Liver (tissue), 9 donors: Measurements from ENCODE around the gene KCNQ4. TPM values are rescaled to one million over a fixed set of nuclear protein-coding genes. Genes with fewer than 3 reads are reported as not detected.

Experiments used
- DNase-seq: peaks from one replicate; pipeline ENCODE4 v3.0.0-alpha.2; 2017; ENCODE audit warnings: low spot score
- H3K27ac ChIP-seq, 2 donors: one replicate each; pipeline ENCODE4 v1.7.0; 2013; ENCODE audit warnings: inconsistent platforms in 2 of 2, low read length in 2 of 2, control low read depth in 1 of 2, low read depth in 1 of 2, mild to moderate bottlenecking in 1 of 2
- H3K27me3 ChIP-seq, 4 donors: one replicate each; pipeline versions ENCODE4 v1.6.1 to v1.7.0; 2013; ENCODE audit warnings: low read length in 3 of 4, inconsistent platforms in 1 of 4, mild to moderate bottlenecking in 1 of 4, moderate library complexity in 1 of 4; ENCODE audit not compliant: control insufficient read depth in 4 of 4, insufficient read depth in 4 of 4
- H3K36me3 ChIP-seq, 4 donors: one replicate each; pipeline versions ENCODE4 v1.6.1 to v1.7.0; 2013; ENCODE audit warnings: low read length in 3 of 4, mild to moderate bottlenecking in 3 of 4, low read depth in 1 of 4, moderate library complexity in 1 of 4; ENCODE audit not compliant: control insufficient read depth in 4 of 4, insufficient read depth in 3 of 4
- H3K4me1 ChIP-seq, 4 donors: one replicate each; pipeline versions ENCODE4 v1.6.1 to v1.7.0; 2013; ENCODE audit warnings: low read length in 3 of 4, mild to moderate bottlenecking in 3 of 4, moderate library complexity in 1 of 4; ENCODE audit not compliant: control insufficient read depth in 4 of 4, insufficient read depth in 4 of 4
- H3K4me3 ChIP-seq, 3 donors: one replicate each; pipeline versions ENCODE4 v1.6.1 to v1.7.0; 2013; ENCODE audit warnings: low read length in 3 of 3, control low read depth in 1 of 3, low read depth in 1 of 3, mild to moderate bottlenecking in 1 of 3
- H3K9ac ChIP-seq, 2 donors: one replicate each; pipeline ENCODE4 v1.7.0; 2013; ENCODE audit warnings: low read length in 2 of 2, mild to moderate bottlenecking in 2 of 2, moderate library complexity in 2 of 2, control low read depth in 1 of 2, low read depth in 1 of 2
- H3K9me3 ChIP-seq, 4 donors: one replicate each; pipeline versions ENCODE4 v1.6.1 to v1.7.0; 2013; ENCODE audit warnings: low read length in 3 of 4; ENCODE audit not compliant: control insufficient read depth in 4 of 4
- EGR1 ChIP-seq, 2 donors: IDR thresholded peaks; 2 replicates each; pipeline ENCODE4 v1.6.1; 2016 to 2018; ENCODE audit warnings: antibody characterized with exemption in 2 of 2, low read depth in 2 of 2
- FOXA2 ChIP-seq: IDR thresholded peaks from 2 replicates; pipeline ENCODE4 v1.6.1; 2016; ENCODE audit warnings: antibody characterized with exemption
- GABPA ChIP-seq, 2 donors: IDR thresholded peaks in 1 of 2; conservative IDR thresholded peaks in 1 of 2; 2 replicates each; pipeline ENCODE4 v1.6.1; 2016; ENCODE audit warnings: antibody characterized with exemption in 2 of 2, mild to moderate bottlenecking in 1 of 2, moderate library complexity in 1 of 2
- HNF4A ChIP-seq, 2 donors: conservative IDR thresholded peaks; 2 replicates each; pipeline ENCODE4 v1.6.1; 2016; ENCODE audit warnings: antibody characterized with exemption in 2 of 2, mild to moderate bottlenecking in 2 of 2
- HNF4G ChIP-seq: IDR thresholded peaks from 2 replicates; pipeline ENCODE4 v1.6.1; 2016; ENCODE audit warnings: antibody characterized with exemption
- JUND ChIP-seq, 2 donors: IDR thresholded peaks; 2 replicates each; pipeline ENCODE4 v1.6.1; 2016; ENCODE audit warnings: antibody characterized with exemption in 2 of 2
- NR2F2 ChIP-seq: IDR thresholded peaks from 2 replicates; pipeline ENCODE4 v1.6.1; 2016; ENCODE audit warnings: antibody characterized with exemption
- RXRA ChIP-seq, 2 donors: IDR thresholded peaks; 2 replicates each; pipeline ENCODE4 v1.6.1; 2017 to 2018; ENCODE audit warnings: antibody characterized with exemption in 2 of 2, mild to moderate bottlenecking in 1 of 2
- TAF1 ChIP-seq: conservative IDR thresholded peaks from 2 replicates; pipeline ENCODE4 v1.6.1; 2016; ENCODE audit warnings: antibody characterized with exemption, mild to moderate bottlenecking
- YY1 ChIP-seq: IDR thresholded peaks from 2 replicates; pipeline ENCODE4 v1.6.1; 2016; ENCODE audit warnings: antibody characterized with exemption, mild to moderate bottlenecking
- WGBS: extraction: QIAGEN DNeasy Blood & Tissue Kit; methylation state at CpG from one replicate; pipeline ENCODE4 v1.1.7; 2013; 5-methylcytosine and 5-hydroxymethylcytosine counted together
- polyA plus RNA-seq, 2 donors: library from polyadenylated mRNA; stranded (reverse) in 1 of 2; unstranded in 1 of 2; fragments of 200-250 nt in 1 of 2; fragments of >200 nt in 1 of 2; fragmentation: Nextera tagmentation in 1 of 2; extraction: Ambion mirVana in 1 of 2; gene quantifications; one replicate each; pipeline versions ENCODE4 v1.2.1 to v1.2.3, GENCODE V29; 2013 to 2015
- total RNA-seq, 2 donors: library from RNA; depleted of rRNA; stranded (reverse); fragments of >200 nt; gene quantifications; one replicate each; pipeline ENCODE4 v1.2.3, GENCODE V29; 2014
- TF ChIP-seq, protein P1 (sequence below): IDR thresholded peaks from 2 replicates; pipeline ENCODE4 v1.6.1; 2016; ENCODE audit warnings: antibody characterized with exemption
- TF ChIP-seq, protein P2 (sequence below): IDR thresholded peaks from 2 replicates; pipeline ENCODE4 v1.6.1; 2016; ENCODE audit warnings: antibody characterized with exemption, mild to moderate bottlenecking
- TF ChIP-seq, protein P3 (sequence below): IDR thresholded peaks from 2 replicates; pipeline ENCODE4 v1.6.1; 2016; ENCODE audit warnings: antibody characterized with exemption
- TF ChIP-seq, protein P4 (sequence below): fragments of 150-350 bp; IDR thresholded peaks from 2 replicates; pipeline ENCODE4 v1.5.1; 2017; ENCODE audit warnings: improper control_type of control experiment, low read depth, low read length; ENCODE audit not compliant: missing input control
- TF ChIP-seq, protein P5 (sequence below): IDR thresholded peaks from 2 replicates; pipeline ENCODE4 v1.6.1; 2016; ENCODE audit warnings: antibody characterized with exemption
- donor health status: healthy.
- donor health status: healthy.
- donor health status: healthy.
- donor health status: healthy.
- donor health status: healthy.

KCNQ4 gene
- total and polyA plus RNA-seq, 4 donors, result 0.10 to 2.1 (median 0.27) TPM

DNA sequence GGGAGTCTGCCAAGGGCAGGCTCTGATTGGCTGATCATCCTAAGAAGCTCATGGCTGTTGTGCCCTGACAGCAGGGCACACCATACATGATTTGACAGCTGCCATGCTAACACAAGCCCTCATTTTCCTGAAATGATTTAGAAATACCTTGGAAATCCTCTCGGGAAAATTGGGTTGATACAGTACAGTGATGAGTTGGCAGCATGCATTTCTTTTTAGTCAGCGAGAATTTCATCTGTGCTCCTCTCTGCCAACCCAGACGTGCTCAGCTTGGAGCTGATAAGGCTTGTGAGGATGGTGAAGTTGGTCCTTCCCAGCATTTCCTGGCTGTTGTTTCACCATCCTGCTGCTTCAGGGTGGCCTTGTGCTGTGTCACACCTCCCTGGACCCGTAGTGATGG lies 22.6 kb upstream of the KCNQ4 start:
- DNase-seq, result no peak
- WGBS, result 64% methylated on average over 4 of the region's 4 CpGs
- H3K4me1 ChIP-seq, result peaks cover 20 to 55% (median 41%) of the 10 kb centered on the region in 4 donors
- H3K36me3 ChIP-seq, result peaks cover 9 to 46% (median 43%) of the 10 kb centered on the region in 4 donors
- no peak overlapping the region for H3K9ac ChIP-seq
- no peak overlapping the region for H3K27ac ChIP-seq
- no peaks in the 10 kb centered on the region for H3K27me3 ChIP-seq
- H3K9me3 ChIP-seq, result no peaks in the 10 kb centered on the region
- TF ChIP-seq, protein P1, sequence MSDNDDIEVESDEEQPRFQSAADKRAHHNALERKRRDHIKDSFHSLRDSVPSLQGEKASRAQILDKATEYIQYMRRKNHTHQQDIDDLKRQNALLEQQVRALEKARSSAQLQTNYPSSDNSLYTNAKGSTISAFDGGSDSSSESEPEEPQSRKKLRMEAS, result no peak
- TF ChIP-seq HNF4A (conservative IDR thresholded peaks at IDR 0.05) (no peak), HNF4G (no peak), JUND (IDR thresholded peaks at IDR 0.05) (no peak), RXRA (IDR thresholded peaks at IDR 0.05) (no peak)
- TF ChIP-seq, protein P2, sequence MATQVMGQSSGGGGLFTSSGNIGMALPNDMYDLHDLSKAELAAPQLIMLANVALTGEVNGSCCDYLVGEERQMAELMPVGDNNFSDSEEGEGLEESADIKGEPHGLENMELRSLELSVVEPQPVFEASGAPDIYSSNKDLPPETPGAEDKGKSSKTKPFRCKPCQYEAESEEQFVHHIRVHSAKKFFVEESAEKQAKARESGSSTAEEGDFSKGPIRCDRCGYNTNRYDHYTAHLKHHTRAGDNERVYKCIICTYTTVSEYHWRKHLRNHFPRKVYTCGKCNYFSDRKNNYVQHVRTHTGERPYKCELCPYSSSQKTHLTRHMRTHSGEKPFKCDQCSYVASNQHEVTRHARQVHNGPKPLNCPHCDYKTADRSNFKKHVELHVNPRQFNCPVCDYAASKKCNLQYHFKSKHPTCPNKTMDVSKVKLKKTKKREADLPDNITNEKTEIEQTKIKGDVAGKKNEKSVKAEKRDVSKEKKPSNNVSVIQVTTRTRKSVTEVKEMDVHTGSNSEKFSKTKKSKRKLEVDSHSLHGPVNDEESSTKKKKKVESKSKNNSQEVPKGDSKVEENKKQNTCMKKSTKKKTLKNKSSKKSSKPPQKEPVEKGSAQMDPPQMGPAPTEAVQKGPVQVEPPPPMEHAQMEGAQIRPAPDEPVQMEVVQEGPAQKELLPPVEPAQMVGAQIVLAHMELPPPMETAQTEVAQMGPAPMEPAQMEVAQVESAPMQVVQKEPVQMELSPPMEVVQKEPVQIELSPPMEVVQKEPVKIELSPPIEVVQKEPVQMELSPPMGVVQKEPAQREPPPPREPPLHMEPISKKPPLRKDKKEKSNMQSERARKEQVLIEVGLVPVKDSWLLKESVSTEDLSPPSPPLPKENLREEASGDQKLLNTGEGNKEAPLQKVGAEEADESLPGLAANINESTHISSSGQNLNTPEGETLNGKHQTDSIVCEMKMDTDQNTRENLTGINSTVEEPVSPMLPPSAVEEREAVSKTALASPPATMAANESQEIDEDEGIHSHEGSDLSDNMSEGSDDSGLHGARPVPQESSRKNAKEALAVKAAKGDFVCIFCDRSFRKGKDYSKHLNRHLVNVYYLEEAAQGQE, result no peak
- no peak overlapping the region for H3K4me3 ChIP-seq

DNA sequence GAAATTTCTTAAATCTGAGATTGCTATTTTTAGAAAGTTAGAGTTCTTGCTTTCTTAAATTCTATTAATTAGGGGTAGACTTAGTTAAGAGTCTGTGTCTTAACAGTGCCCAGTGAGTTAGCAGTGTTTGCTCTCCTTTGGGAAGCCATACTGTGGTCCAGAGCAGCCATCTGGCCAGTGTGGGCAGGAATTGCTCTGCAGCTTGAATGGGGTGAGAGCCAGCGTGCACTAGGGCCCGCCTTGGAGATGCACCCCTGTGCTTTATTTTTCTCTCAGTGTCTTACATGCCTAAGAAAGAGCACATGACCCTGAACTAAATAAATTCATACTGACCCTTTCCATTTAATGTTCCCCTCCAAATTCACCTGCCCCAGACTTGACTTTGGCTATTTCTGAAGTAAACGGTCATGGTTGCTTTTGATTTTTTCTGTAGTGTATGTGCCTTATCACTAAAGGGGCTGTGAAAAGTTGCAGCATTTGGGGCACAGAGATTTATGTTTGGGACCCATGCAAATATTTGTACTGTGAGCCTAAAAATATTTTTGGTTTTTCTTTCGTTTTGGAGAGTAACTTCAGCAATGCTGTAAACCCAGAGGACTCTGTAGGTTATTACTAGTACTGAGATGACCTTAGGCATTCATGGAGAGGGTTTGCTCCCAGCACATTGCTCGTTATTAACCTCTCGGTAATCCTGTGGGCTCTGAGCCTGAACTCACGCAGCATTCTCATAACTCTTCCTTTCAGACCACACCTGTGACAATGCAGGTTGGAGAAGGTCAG lies 21.3 kb upstream of the KCNQ4 start:
- TF ChIP-seq FOXA2 (no peak), JUND (IDR thresholded peaks at IDR 0.05) (no peak), GABPA (IDR thresholded peaks at IDR 0.05 in 1 of 2, conservative IDR thresholded peaks at IDR 0.05 in 1 of 2) (no peak), EGR1 (IDR thresholded peaks at IDR 0.05; ENCODE audit: low read depth in 2 of 2) (no peak), YY1 (no peak), NR2F2 (no peak), HNF4G (no peak), HNF4A (conservative IDR thresholded peaks at IDR 0.05) (no peak), TAF1 (no peak)
- TF ChIP-seq, protein P3, sequence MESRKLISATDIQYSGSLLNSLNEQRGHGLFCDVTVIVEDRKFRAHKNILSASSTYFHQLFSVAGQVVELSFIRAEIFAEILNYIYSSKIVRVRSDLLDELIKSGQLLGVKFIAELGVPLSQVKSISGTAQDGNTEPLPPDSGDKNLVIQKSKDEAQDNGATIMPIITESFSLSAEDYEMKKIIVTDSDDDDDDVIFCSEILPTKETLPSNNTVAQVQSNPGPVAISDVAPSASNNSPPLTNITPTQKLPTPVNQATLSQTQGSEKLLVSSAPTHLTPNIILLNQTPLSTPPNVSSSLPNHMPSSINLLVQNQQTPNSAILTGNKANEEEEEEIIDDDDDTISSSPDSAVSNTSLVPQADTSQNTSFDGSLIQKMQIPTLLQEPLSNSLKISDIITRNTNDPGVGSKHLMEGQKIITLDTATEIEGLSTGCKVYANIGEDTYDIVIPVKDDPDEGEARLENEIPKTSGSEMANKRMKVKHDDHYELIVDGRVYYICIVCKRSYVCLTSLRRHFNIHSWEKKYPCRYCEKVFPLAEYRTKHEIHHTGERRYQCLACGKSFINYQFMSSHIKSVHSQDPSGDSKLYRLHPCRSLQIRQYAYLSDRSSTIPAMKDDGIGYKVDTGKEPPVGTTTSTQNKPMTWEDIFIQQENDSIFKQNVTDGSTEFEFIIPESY, result no peak
- TF ChIP-seq, protein P4, sequence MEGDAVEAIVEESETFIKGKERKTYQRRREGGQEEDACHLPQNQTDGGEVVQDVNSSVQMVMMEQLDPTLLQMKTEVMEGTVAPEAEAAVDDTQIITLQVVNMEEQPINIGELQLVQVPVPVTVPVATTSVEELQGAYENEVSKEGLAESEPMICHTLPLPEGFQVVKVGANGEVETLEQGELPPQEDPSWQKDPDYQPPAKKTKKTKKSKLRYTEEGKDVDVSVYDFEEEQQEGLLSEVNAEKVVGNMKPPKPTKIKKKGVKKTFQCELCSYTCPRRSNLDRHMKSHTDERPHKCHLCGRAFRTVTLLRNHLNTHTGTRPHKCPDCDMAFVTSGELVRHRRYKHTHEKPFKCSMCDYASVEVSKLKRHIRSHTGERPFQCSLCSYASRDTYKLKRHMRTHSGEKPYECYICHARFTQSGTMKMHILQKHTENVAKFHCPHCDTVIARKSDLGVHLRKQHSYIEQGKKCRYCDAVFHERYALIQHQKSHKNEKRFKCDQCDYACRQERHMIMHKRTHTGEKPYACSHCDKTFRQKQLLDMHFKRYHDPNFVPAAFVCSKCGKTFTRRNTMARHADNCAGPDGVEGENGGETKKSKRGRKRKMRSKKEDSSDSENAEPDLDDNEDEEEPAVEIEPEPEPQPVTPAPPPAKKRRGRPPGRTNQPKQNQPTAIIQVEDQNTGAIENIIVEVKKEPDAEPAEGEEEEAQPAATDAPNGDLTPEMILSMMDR, result no peak
- TF ChIP-seq, protein P5, sequence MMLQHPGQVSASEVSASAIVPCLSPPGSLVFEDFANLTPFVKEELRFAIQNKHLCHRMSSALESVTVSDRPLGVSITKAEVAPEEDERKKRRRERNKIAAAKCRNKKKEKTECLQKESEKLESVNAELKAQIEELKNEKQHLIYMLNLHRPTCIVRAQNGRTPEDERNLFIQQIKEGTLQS, result no peak
- TF ChIP-seq, protein P1, result no peak
- no peak overlapping the region for H3K4me3 ChIP-seq
- H3K9ac ChIP-seq, result no peak overlapping the region
- H3K4me1 ChIP-seq, result peaks cover 16 to 42% (median 28%) of the 10 kb centered on the region in 4 donors
- DNase-seq, result no peak
- WGBS, result 84% methylated on average over 7 of the region's 7 CpGs
- no peaks in the 10 kb centered on the region for H3K9me3 ChIP-seq
- H3K27me3 ChIP-seq, result no peaks in the 10 kb centered on the region
- peaks cover 10 to 52% (median 47%) of the 10 kb centered on the region in 4 donors for H3K36me3 ChIP-seq
- H3K27ac ChIP-seq, result no peak overlapping the region
